Measurements from ENCODE around the gene CPXCR1.
"Not testable (repeated sequence)": the region's sequence is repeated elsewhere in the genome, so short reads cannot be mapped to it uniquely, and the experiment has no call there.

CPXCR1 gene

GRCh38 chrX:88746925-88747324 lies at the start of gene CPXCR1:
Gene CPXCR1, plus strand, starts transcription at chrX:88747225. Its CDS starts 6,190 bp downstream, at chrX:88753415.
- Histone ChIP-seq H3K9me3 (replicated peaks in 1 of 11) (peaks cover 0 to 20% (median 7%) of the 10 kb centered on the region in 11 experiments; a peak in 10 of 22 replicates), H3K4me1 (no peaks in the 10 kb centered on the region), H4K20me1 (no peaks in the 10 kb centered on the region), H3K27me3 (peaks cover 12 to 80% (median 43%) of the 10 kb centered on the region in 11 experiments; a peak in 19 of 22 replicates), H3K36me3 (no peaks in the 10 kb centered on the region), H3K9ac (no peak within 1 kb of the TSS), H3K4me2 (no peak within 1 kb of the TSS), H3K27ac (no peak within 1 kb of the TSS), H3K4me3 (no peak within 1 kb of the TSS)
- TF ChIP-seq Cebpa-rat (IDR thresholded peaks at IDR 0.05) = no peak

- H3K27me3 ChIP-seq = peaks cover 43 to 100% (median 98%) of the 10 kb centered on the region in 11 experiments
- no peak overlapping the region for H3K27ac ChIP-seq
- TF ChIP-seq Cebpa-rat (IDR thresholded peaks at IDR 0.05) = no peak
Observed at GRCh38 chrX:88735835-88736234, 11.2 kb upstream of the CPXCR1 start.

GRCh38 chrX:88746215-88746614 lies 810 bp upstream of the CPXCR1 start:
- H3K4me2 ChIP-seq, H3K4me1 ChIP-seq, H3K27ac ChIP-seq, H3K36me3 ChIP-seq, H3K9ac ChIP-seq, H4K20me1 ChIP-seq, H3K4me3 ChIP-seq: not testable (repeated sequence)
- Histone ChIP-seq H3K27me3 (peaks cover 11 to 80% (median 43%) of the 10 kb centered on the region in 11 experiments; a peak in 19 of 22 replicates), H3K9me3 (replicated peaks in 1 of 11) (peaks cover 0 to 15% (median 7%) of the 10 kb centered on the region in 11 experiments; a peak in 10 of 22 replicates)

More at GRCh38 chrX:88735835-88736234, 11.2 kb upstream of the CPXCR1 start:
- peaks cover 0 to 9% (median 4%) of the 10 kb centered on the region in 10 experiments; a peak in 5 of 20 replicates for H3K4me1 ChIP-seq
- H3K9ac ChIP-seq = no peak overlapping the region
- no peaks in the 10 kb centered on the region; a peak in 1 of 22 replicates for H4K20me1 ChIP-seq
- H3K4me2 ChIP-seq = peak overlapping the region in 7 of 11 experiments; percentile 10 to 28 (median 21); a peak in 7 of 22 replicates
- peaks cover 0 to 10% (median 4%) of the 10 kb centered on the region in 11 experiments; a peak in 6 of 22 replicates for H3K9me3 ChIP-seq (replicated peaks in 1 of 11)
- H3K36me3 ChIP-seq = no peaks in the 10 kb centered on the region
- no peak overlapping the region for H3K4me3 ChIP-seq

GRCh38 chrX:88752339-88752738 lies 5.3 kb downstream of the CPXCR1 start:
- H3K36me3 ChIP-seq, H4K20me1 ChIP-seq, H3K27ac ChIP-seq, H3K4me1 ChIP-seq, H3K4me3 ChIP-seq, H3K4me2 ChIP-seq, H3K9ac ChIP-seq: not testable (repeated sequence)
- peaks cover 28 to 85% (median 68%) of the 10 kb centered on the region in 11 experiments; a peak in 21 of 22 replicates for H3K27me3 ChIP-seq
- H3K9me3 ChIP-seq (replicated peaks in 1 of 11) = 0 out of 22 replicates have a peak, but pooled peaks cover 0 to 10% (median 0%) of the 10 kb centered on the region in 11 experiments

- no peak overlapping the region for H3K27ac ChIP-seq
- no peak overlapping the region for H3K4me3 ChIP-seq
- no peak overlapping the region for H3K9ac ChIP-seq
- H3K4me2 ChIP-seq = no peak overlapping the region
- no peaks in the 10 kb centered on the region; a peak in 1 of 22 replicates for H4K20me1 ChIP-seq
- TF ChIP-seq Cebpa-rat (IDR thresholded peaks at IDR 0.05) = no peak
- no peaks in the 10 kb centered on the region for H3K36me3 ChIP-seq
- H3K9me3 ChIP-seq (replicated peaks in 1 of 11) = peaks cover 0 to 20% (median 6%) of the 10 kb centered on the region in 11 experiments; a peak in 7 of 22 replicates
- peaks cover 3 to 64% (median 54%) of the 10 kb centered on the region in 11 experiments; a peak in 21 of 22 replicates for H3K27me3 ChIP-seq
- no peaks in the 10 kb centered on the region for H3K4me1 ChIP-seq
Observed at GRCh38 chrX:88789825-88790224, 42.8 kb downstream of the CPXCR1 start.

Measured in BLaER1 treated with 17β-estradiol and CSF1 and Interleukin-3, amounts not matched to agents 10 nM and 100 nM (cell line).